ENCODE data around the gene JPH3. TPM values are rescaled to one million over a fixed set of nuclear protein-coding genes. Genes with fewer than 3 reads are reported as not detected.

The JPH3 gene
- polyA plus RNA-seq, 1 donor from 2014 or later = not detected

GRCh38 chr16:87700406-87701077, 98.2 kb downstream of the JPH3 start:
- Mint-ChIP-seq H3K27ac (peak overlapping the region; percentile 94 to 95 (median 94)), H3K4me3 (peak overlapping the region in 3 of 4 donors; percentile 23 to 86 (median 27)), H3K36me3 (peaks cover 6% of the 10 kb centered on the region), H3K4me1 (peaks cover 39 to 53% (median 51%) of the 10 kb centered on the region in 3 donors), H3K9me3 (no peaks in the 10 kb centered on the region), H3K27me3 (no peaks in the 10 kb centered on the region)

GRCh38 chr16:87701078-87701460, 98.8 kb downstream of the JPH3 start:
- no peaks in the 10 kb centered on the region for H3K27me3 Mint-ChIP-seq
- H3K4me3 Mint-ChIP-seq = peak overlapping the region; percentile 27 to 86 (median 62)
- peaks cover 6% of the 10 kb centered on the region for H3K36me3 Mint-ChIP-seq
- no peaks in the 10 kb centered on the region for H3K9me3 Mint-ChIP-seq
- H3K4me1 Mint-ChIP-seq = peaks cover 39 to 53% (median 51%) of the 10 kb centered on the region in 3 donors
- peak overlapping the region; percentile 93 to 95 (median 94) for H3K27ac Mint-ChIP-seq

GRCh38 chr16:87701505-87701921, 99.2 kb downstream of the JPH3 start:
- peak overlapping the region; percentile 93 to 95 (median 94) for H3K27ac Mint-ChIP-seq
- peak overlapping the region; percentile 27 to 86 (median 62) for H3K4me3 Mint-ChIP-seq
- no peaks in the 10 kb centered on the region for H3K27me3 Mint-ChIP-seq
- H3K9me3 Mint-ChIP-seq = no peaks in the 10 kb centered on the region
- H3K4me1 Mint-ChIP-seq = peaks cover 39 to 53% (median 51%) of the 10 kb centered on the region in 3 donors
- peaks cover 3% of the 10 kb centered on the region for H3K36me3 Mint-ChIP-seq

- no peaks in the 10 kb centered on the region for H3K9me3 Mint-ChIP-seq
- H3K4me1 Mint-ChIP-seq = peaks cover 39 to 53% (median 51%) of the 10 kb centered on the region in 3 donors
- no peaks in the 10 kb centered on the region for H3K27me3 Mint-ChIP-seq
- H3K36me3 Mint-ChIP-seq = peaks cover 3% of the 10 kb centered on the region
- H3K27ac Mint-ChIP-seq = peak overlapping the region; percentile 93 to 95 (median 94)
- peak overlapping the region; percentile 34 to 91 (median 66) for H3K4me3 Mint-ChIP-seq
Observed at GRCh38 chr16:87702325-87702811, 100.1 kb downstream of the JPH3 start.

- Mint-ChIP-seq H3K27ac (peak overlapping the region in 2 of 3 donors; percentile 93 to 94), H3K27me3 (no peaks in the 10 kb centered on the region), H3K4me1 (peaks cover 35 to 47% (median 47%) of the 10 kb centered on the region in 3 donors), H3K9me3 (no peaks in the 10 kb centered on the region), H3K36me3 (peaks cover 3% of the 10 kb centered on the region), H3K4me3 (peak overlapping the region in 3 of 4 donors; percentile 34 to 91 (median 77))
Observed at GRCh38 chr16:87703071-87703470, 100.8 kb downstream of the JPH3 start.

GRCh38 chr16:87703835-87704375, 101.6 kb downstream of the JPH3 start:
- peak overlapping the region in 1 of 3 donors; percentile 13 for H3K27ac Mint-ChIP-seq
- H3K27me3 Mint-ChIP-seq = no peaks in the 10 kb centered on the region

GRCh38 chr16:87704754-87705353, 102.5 kb downstream of the JPH3 start:
- no peak overlapping the region for H3K4me3 Mint-ChIP-seq
- no peaks in the 10 kb centered on the region for H3K27me3 Mint-ChIP-seq
- peak overlapping the region in 1 of 3 donors; percentile 88 for H3K27ac Mint-ChIP-seq
- peaks cover 23 to 33% (median 31%) of the 10 kb centered on the region in 3 donors for H3K4me1 Mint-ChIP-seq
- H3K36me3 Mint-ChIP-seq = peaks cover 5% of the 10 kb centered on the region
- H3K9me3 Mint-ChIP-seq = no peaks in the 10 kb centered on the region

More at GRCh38 chr16:87703835-87704375, 101.6 kb downstream of the JPH3 start:
- peaks cover 26 to 40% (median 39%) of the 10 kb centered on the region in 3 donors for H3K4me1 Mint-ChIP-seq
- peak overlapping the region in 1 of 4 donors; percentile 70 for H3K4me3 Mint-ChIP-seq
- peaks cover 5% of the 10 kb centered on the region for H3K36me3 Mint-ChIP-seq
- no peaks in the 10 kb centered on the region for H3K9me3 Mint-ChIP-seq

- no peaks in the 10 kb centered on the region for H3K27me3 Mint-ChIP-seq
- H3K4me3 Mint-ChIP-seq = no peak overlapping the region
- H3K9me3 Mint-ChIP-seq = no peaks in the 10 kb centered on the region
- peaks cover 7% of the 10 kb centered on the region for H3K36me3 Mint-ChIP-seq
- peaks cover 18 to 28% (median 27%) of the 10 kb centered on the region in 3 donors for H3K4me1 Mint-ChIP-seq
- H3K27ac Mint-ChIP-seq = peak overlapping the region in 2 of 3 donors; percentile 43 to 53
Observed at GRCh38 chr16:87705771-87706277, 103.5 kb downstream of the JPH3 start.

GRCh38 chr16:87706278-87707000, 104.1 kb downstream of the JPH3 start:
- H3K9me3 Mint-ChIP-seq = no peaks in the 10 kb centered on the region
- H3K36me3 Mint-ChIP-seq = peaks cover 7% of the 10 kb centered on the region
- no peak overlapping the region for H3K4me3 Mint-ChIP-seq
- no peaks in the 10 kb centered on the region for H3K27me3 Mint-ChIP-seq
- no peak overlapping the region for H3K27ac Mint-ChIP-seq
- H3K4me1 Mint-ChIP-seq = peaks cover 14 to 23% (median 21%) of the 10 kb centered on the region in 3 donors

GRCh38 chr16:87707097-87707496, 104.8 kb downstream of the JPH3 start:
- peaks cover 7% of the 10 kb centered on the region for H3K36me3 Mint-ChIP-seq

GRCh38 chr16:87707714-87708580, 105.6 kb downstream of the JPH3 start:
- Mint-ChIP-seq H3K27ac (peak overlapping the region in 2 of 3 donors; percentile 20 to 32), H3K36me3 (peaks cover 4% of the 10 kb centered on the region), H3K9me3 (no peaks in the 10 kb centered on the region), H3K27me3 (no peaks in the 10 kb centered on the region), H3K4me1 (peaks cover 1 to 15% (median 7%) of the 10 kb centered on the region in 3 donors), H3K4me3 (no peak overlapping the region)

More at GRCh38 chr16:87707097-87707496, 104.8 kb downstream of the JPH3 start:
- Mint-ChIP-seq H3K9me3 (no peaks in the 10 kb centered on the region), H3K4me1 (peaks cover 8 to 18% (median 14%) of the 10 kb centered on the region in 3 donors), H3K4me3 (no peak overlapping the region), H3K27me3 (no peaks in the 10 kb centered on the region), H3K27ac (no peak overlapping the region)

- peaks cover 0 to 17% (median 6%) of the 10 kb centered on the region in 3 donors for H3K4me1 Mint-ChIP-seq
- no peaks in the 10 kb centered on the region for H3K9me3 Mint-ChIP-seq
- H3K4me3 Mint-ChIP-seq = no peak overlapping the region
- H3K27ac Mint-ChIP-seq = peak overlapping the region in 1 of 3 donors; percentile 32
- H3K36me3 Mint-ChIP-seq = peaks cover 4% of the 10 kb centered on the region
- H3K27me3 Mint-ChIP-seq = no peaks in the 10 kb centered on the region
Observed at GRCh38 chr16:87708881-87709638, 106.8 kb downstream of the JPH3 start.

GRCh38 chr16:87709677-87710076, 107.4 kb downstream of the JPH3 start:
- H3K27me3 Mint-ChIP-seq = no peaks in the 10 kb centered on the region
- no peak overlapping the region for H3K27ac Mint-ChIP-seq
- H3K4me1 Mint-ChIP-seq = peaks cover 0 to 17% (median 5%) of the 10 kb centered on the region in 3 donors
- H3K36me3 Mint-ChIP-seq = peaks cover 4% of the 10 kb centered on the region
- H3K4me3 Mint-ChIP-seq = no peak overlapping the region
- H3K9me3 Mint-ChIP-seq = no peaks in the 10 kb centered on the region

All from IgD-negative memory B cell (primary cell).